Stimulated activated CD8-positive, alpha-beta memory T cell treated with anti-CD3 and anti-CD28 coated beads, Interleukin-4, amount 100 ng/mL, for 48 hours (primary cell): Measurements from ENCODE around the gene TSSK3.
"Not testable (repeated sequence)": the region's sequence is repeated elsewhere in the genome, so short reads cannot be mapped to it uniquely, and the experiment has no call there.

Experiments
- DNase-seq: peaks from one replicate; pipeline ENCODE4 v3.0.0-alpha.2; 2020

TSSK3 gene

GRCh38 chr1:32365445-32365844 lies 3.1 kb downstream of the TSSK3 start:
- DNase-seq = no peak

- no peak for DNase-seq
These were observed 5.7 kb downstream of the TSSK3 start for GRCh38 chr1:32367912-32368635.

GRCh38 chr1:32372149-32372756 lies 9.9 kb downstream of the TSSK3 start:
- peak; percentile 44 for DNase-seq

- no peak for DNase-seq
These were observed 11.8 kb downstream of the TSSK3 start for GRCh38 chr1:32373996-32374592.

- no peak for DNase-seq
These were observed 13.9 kb downstream of the TSSK3 start for GRCh38 chr1:32376199-32376598.

GRCh38 chr1:32377541-32378220 lies 15.3 kb downstream of the TSSK3 start:
- no peak for DNase-seq

- DNase-seq = no peak
These were observed 17.7 kb downstream of the TSSK3 start for GRCh38 chr1:32380057-32380456.

- no peak for DNase-seq
These were observed 24.5 kb downstream of the TSSK3 start for GRCh38 chr1:32386676-32387392.

GRCh38 chr1:32388641-32389040 lies 26.3 kb downstream of the TSSK3 start:
- DNase-seq = no peak

- no peak for DNase-seq
These were observed 28.8 kb downstream of the TSSK3 start for GRCh38 chr1:32390904-32391870.

GRCh38 chr1:32392325-32392724 lies 30.0 kb downstream of the TSSK3 start:
- no peak for DNase-seq

- DNase-seq = no peak
These were observed 30.8 kb downstream of the TSSK3 start for GRCh38 chr1:32393136-32393535.

GRCh38 chr1:32393832-32394140 lies 31.4 kb downstream of the TSSK3 start:
- peak; percentile 58 for DNase-seq

GRCh38 chr1:32394141-32394889 lies 32.0 kb downstream of the TSSK3 start, which contains the start of gene BSDC1:
BSDC1 (minus strand) TSS chr1:32394441; CDS start chr1:32394414, 27 bp downstream.
- DNase-seq = peak; percentile 99

GRCh38 chr1:32394890-32395432 lies 32.6 kb downstream of the TSSK3 start:
- no peak for DNase-seq

- not testable (repeated sequence) for DNase-seq
These were observed 34.2 kb downstream of the TSSK3 start for GRCh38 chr1:32396524-32396923.

GRCh38 chr1:32398401-32398800 lies 36.1 kb downstream of the TSSK3 start:
- no peak for DNase-seq

GRCh38 chr1:32399843-32400242 lies 37.5 kb downstream of the TSSK3 start:
- DNase-seq = no peak

GRCh38 chr1:32400876-32401631 lies 38.7 kb downstream of the TSSK3 start:
- peak; percentile 77 for DNase-seq

GRCh38 chr1:32404946-32405345 lies 42.6 kb downstream of the TSSK3 start:
- no peak for DNase-seq
